ENCODE results near the gene ANKRD17.
"Not testable (repeated sequence)": the region's sequence is repeated elsewhere in the genome, so short reads cannot be mapped to it uniquely, and the experiment has no call there.

The ANKRD17 gene

GRCh38 chr4:73230865-73231517 lies 27.6 kb downstream of the ANKRD17 start:
- H3K4me2 ChIP-seq (ENCODE audit: low read length) = no peak overlapping the region
- no peak overlapping the region for H3K27ac ChIP-seq (ENCODE audit: low read depth, low read length)
- H3F3A ChIP-seq (ENCODE audit: control insufficient read depth, insufficient read depth) = no peaks in the 10 kb centered on the region
- H3K4me1 ChIP-seq (ENCODE audit: control insufficient read depth, low read length) = peaks cover 8% of the 10 kb centered on the region; the same call in 1 of the 2 replicates
- no peaks in the 10 kb centered on the region for H3K9me3 ChIP-seq (ENCODE audit: control insufficient read depth, insufficient read depth, low read length)
- H4K20me1 ChIP-seq (ENCODE audit: control insufficient read depth, insufficient read depth, low read depth, low read length) = no peaks in the 10 kb centered on the region; the same call in 1 of the 2 replicates
- TF ChIP-seq EZH2phosphoT487 (IDR thresholded peaks at IDR 0.05; ENCODE audit: borderline replicate concordance, low read length) (no peak), CTCF (IDR thresholded peaks at IDR 0.05; ENCODE audit: low read depth, low read length, poor library complexity, severe bottlenecking) (no peak)
- H3K9me2 ChIP-seq (replicated peaks; ENCODE audit: control insufficient read depth, low read length) = no peaks in the 10 kb centered on the region
- peaks cover 72% of the 10 kb centered on the region for H3K36me3 ChIP-seq (ENCODE audit: control insufficient read depth, low read length)
- no peaks in the 10 kb centered on the region for H3K27me3 ChIP-seq (ENCODE audit: control insufficient read depth, low read length)
- H3K4me3 ChIP-seq (ENCODE audit: low read length) = no peak overlapping the region
- peaks cover 96% of the 10 kb centered on the region for H3K79me2 ChIP-seq (ENCODE audit: control insufficient read depth, low read length)

- not testable (repeated sequence) for H3K9me3 ChIP-seq (ENCODE audit: control insufficient read depth, insufficient read depth, low read length); H3K27me3 ChIP-seq (ENCODE audit: control insufficient read depth, low read length); H3K4me2 ChIP-seq (ENCODE audit: low read length); H3K9me2 ChIP-seq (replicated peaks; ENCODE audit: control insufficient read depth, low read length); H3K27ac ChIP-seq (ENCODE audit: low read depth, low read length); H4K20me1 ChIP-seq (ENCODE audit: control insufficient read depth, insufficient read depth, low read depth, low read length); H3F3A ChIP-seq (ENCODE audit: control insufficient read depth, insufficient read depth); H3K4me3 ChIP-seq (ENCODE audit: low read length)
- H3K36me3 ChIP-seq (ENCODE audit: control insufficient read depth, low read length) = peaks cover 59% of the 10 kb centered on the region
- H3K79me2 ChIP-seq (ENCODE audit: control insufficient read depth, low read length) = peaks cover 95% of the 10 kb centered on the region
- H3K4me1 ChIP-seq (ENCODE audit: control insufficient read depth, low read length) = peaks cover 25% of the 10 kb centered on the region
These were observed 29.8 kb downstream of the ANKRD17 start for GRCh38 chr4:73228800-73229199.

- Histone ChIP-seq H3K36me3 (ENCODE audit: control insufficient read depth, low read length) (peaks cover 51% of the 10 kb centered on the region), H3K27me3 (ENCODE audit: control insufficient read depth, low read length) (no peaks in the 10 kb centered on the region), H3F3A (ENCODE audit: control insufficient read depth, insufficient read depth) (peaks cover 4% of the 10 kb centered on the region; the same call in 1 of the 2 replicates), H3K9me3 (ENCODE audit: control insufficient read depth, insufficient read depth, low read length) (no peaks in the 10 kb centered on the region), H4K20me1 (ENCODE audit: control insufficient read depth, insufficient read depth, low read depth, low read length) (peaks cover 13% of the 10 kb centered on the region; the same call in 1 of the 2 replicates), H3K4me1 (ENCODE audit: control insufficient read depth, low read length) (peaks cover 39% of the 10 kb centered on the region), H3K27ac (ENCODE audit: low read depth, low read length) (peak overlapping the region; percentile 13), H3K4me2 (ENCODE audit: low read length) (peak overlapping the region; percentile 50), H3K4me3 (ENCODE audit: low read length) (peak overlapping the region; percentile 12; the same call in 1 of the 2 replicates), H3K9me2 (replicated peaks; ENCODE audit: control insufficient read depth, low read length) (no peaks in the 10 kb centered on the region), H3K79me2 (ENCODE audit: control insufficient read depth, low read length) (peaks cover 96% of the 10 kb centered on the region)
- TF ChIP-seq CTCF (IDR thresholded peaks at IDR 0.05; ENCODE audit: low read depth, low read length, poor library complexity, severe bottlenecking) = no peak
- no peak for TF ChIP-seq EZH2phosphoT487 (IDR thresholded peaks at IDR 0.05; ENCODE audit: borderline replicate concordance, low read length)
These were observed 33.7 kb downstream of the ANKRD17 start for GRCh38 chr4:73224886-73225285.

- H3K27me3 ChIP-seq (ENCODE audit: control insufficient read depth, low read length) = no peaks in the 10 kb centered on the region
- H3K27ac ChIP-seq (ENCODE audit: low read depth, low read length) = no peak overlapping the region
- H3K4me1 ChIP-seq (ENCODE audit: control insufficient read depth, low read length) = peaks cover 39% of the 10 kb centered on the region
- no peaks in the 10 kb centered on the region for H3K9me2 ChIP-seq (replicated peaks; ENCODE audit: control insufficient read depth, low read length)
- H3K79me2 ChIP-seq (ENCODE audit: control insufficient read depth, low read length) = peaks cover 97% of the 10 kb centered on the region
- peaks cover 4% of the 10 kb centered on the region; the same call in 1 of the 2 replicates for H3F3A ChIP-seq (ENCODE audit: control insufficient read depth, insufficient read depth)
- no peak overlapping the region; the same call in 1 of the 2 replicates for H3K4me2 ChIP-seq (ENCODE audit: low read length)
- TF ChIP-seq EZH2phosphoT487 (IDR thresholded peaks at IDR 0.05; ENCODE audit: borderline replicate concordance, low read length) (no peak), CTCF (IDR thresholded peaks at IDR 0.05; ENCODE audit: low read depth, low read length, poor library complexity, severe bottlenecking) (no peak)
- H4K20me1 ChIP-seq (ENCODE audit: control insufficient read depth, insufficient read depth, low read depth, low read length) = peaks cover 13% of the 10 kb centered on the region; the same call in 1 of the 2 replicates
- H3K9me3 ChIP-seq (ENCODE audit: control insufficient read depth, insufficient read depth, low read length) = no peaks in the 10 kb centered on the region
- H3K36me3 ChIP-seq (ENCODE audit: control insufficient read depth, low read length) = peaks cover 54% of the 10 kb centered on the region
- H3K4me3 ChIP-seq (ENCODE audit: low read length) = no peak overlapping the region
These were observed 35.3 kb downstream of the ANKRD17 start for GRCh38 chr4:73223258-73223650.

All from DOHH2 (cell line).